Measurements from ENCODE around the gene BORCS8. TPM values are rescaled to one million over a fixed set of nuclear protein-coding genes. Genes with fewer than 3 reads are reported as not detected.
A peak's percentile ranks its signal among the peaks of the same experiment; 100 is the strongest.

Gene BORCS8
- total RNA-seq, 1 donor from 2014 or later, result 33.9 TPM

- H3K9me3 Mint-ChIP-seq (ENCODE audit: low read depth), result no peaks in the 10 kb centered on the region
- H3K27me3 Mint-ChIP-seq, result peaks cover 31% of the 10 kb centered on the region
- H3K36me3 Mint-ChIP-seq (ENCODE audit: insufficient read depth), result peaks cover 4% of the 10 kb centered on the region
- H3K4me1 Mint-ChIP-seq (ENCODE audit: low read depth), result peaks cover 6% of the 10 kb centered on the region
- DNase-seq (ENCODE audit: low spot score, unreplicated experiment), result peak; percentile 61
- peak within 1 kb of the TSS; percentile 80 for H3K27ac Mint-ChIP-seq
- no peak for TF ChIP-seq CTCF (IDR thresholded peaks at IDR 0.05; ENCODE audit: unreplicated experiment)
- peak within 1 kb of the TSS; percentile 83 for H3K4me3 Mint-ChIP-seq (ENCODE audit: low read depth)
Observed at GRCh38 chr19:19203012-19203856, 11.3 kb upstream of the BORCS8 start, which contains the start of gene NR2C2AP. NR2C2AP (minus strand) TSS chr19:19203414; CDS start chr19:19203060, 354 bp downstream.

GRCh38 chr19:19202707-19203011 is 10.7 kb upstream of the BORCS8 start:
- H3K27me3 Mint-ChIP-seq, result peaks cover 29% of the 10 kb centered on the region
- H3K27ac Mint-ChIP-seq, result no peak overlapping the region
- H3K9me3 Mint-ChIP-seq (ENCODE audit: low read depth), result no peaks in the 10 kb centered on the region
- H3K4me1 Mint-ChIP-seq (ENCODE audit: low read depth), result peaks cover 6% of the 10 kb centered on the region
- no peak for DNase-seq (ENCODE audit: low spot score, unreplicated experiment)
- peaks cover 5% of the 10 kb centered on the region for H3K36me3 Mint-ChIP-seq (ENCODE audit: insufficient read depth)
- H3K4me3 Mint-ChIP-seq (ENCODE audit: low read depth), result peak overlapping the region; percentile 83
- no peak for TF ChIP-seq CTCF (IDR thresholded peaks at IDR 0.05; ENCODE audit: unreplicated experiment)

GRCh38 chr19:19201697-19202630 is 10.0 kb upstream of the BORCS8 start:
- Mint-ChIP-seq H3K4me1 (ENCODE audit: low read depth) (peaks cover 6% of the 10 kb centered on the region), H3K9me3 (ENCODE audit: low read depth) (no peaks in the 10 kb centered on the region), H3K27ac (no peak overlapping the region), H3K36me3 (ENCODE audit: insufficient read depth) (peaks cover 5% of the 10 kb centered on the region), H3K4me3 (ENCODE audit: low read depth) (peak overlapping the region; percentile 83), H3K27me3 (peaks cover 22% of the 10 kb centered on the region)
- TF ChIP-seq CTCF (IDR thresholded peaks at IDR 0.05; ENCODE audit: unreplicated experiment), result no peak
- DNase-seq (ENCODE audit: low spot score, unreplicated experiment), result no peak

GRCh38 chr19:19193926-19194325 is 2.0 kb upstream of the BORCS8 start:
- Mint-ChIP-seq H3K4me3 (ENCODE audit: low read depth) (peak overlapping the region; percentile 98), H3K4me1 (ENCODE audit: low read depth) (peaks cover 14% of the 10 kb centered on the region), H3K27me3 (no peaks in the 10 kb centered on the region), H3K9me3 (ENCODE audit: low read depth) (no peaks in the 10 kb centered on the region), H3K36me3 (ENCODE audit: insufficient read depth) (peaks cover 9% of the 10 kb centered on the region), H3K27ac (no peak overlapping the region)
- no peak for DNase-seq (ENCODE audit: low spot score, unreplicated experiment)
- TF ChIP-seq CTCF (IDR thresholded peaks at IDR 0.05; ENCODE audit: unreplicated experiment), result no peak

- H3K36me3 Mint-ChIP-seq (ENCODE audit: insufficient read depth), result peaks cover 6% of the 10 kb centered on the region
- no peaks in the 10 kb centered on the region for H3K9me3 Mint-ChIP-seq (ENCODE audit: low read depth)
- peak overlapping the region; percentile 95 for H3K27ac Mint-ChIP-seq
- peaks cover 14% of the 10 kb centered on the region for H3K4me1 Mint-ChIP-seq (ENCODE audit: low read depth)
- H3K27me3 Mint-ChIP-seq, result no peaks in the 10 kb centered on the region
- TF ChIP-seq CTCF (IDR thresholded peaks at IDR 0.05; ENCODE audit: unreplicated experiment), result no peak
- DNase-seq (ENCODE audit: low spot score, unreplicated experiment), result no peak
- H3K4me3 Mint-ChIP-seq (ENCODE audit: low read depth), result peak overlapping the region; percentile 98
Observed at GRCh38 chr19:19192910-19193423, 1.0 kb upstream of the BORCS8 start.

Measured in progenitor cell of endocrine pancreas (in vitro differentiated cells).